Measurements from ENCODE around the gene SRSF10.

SRSF10 gene

DNA sequence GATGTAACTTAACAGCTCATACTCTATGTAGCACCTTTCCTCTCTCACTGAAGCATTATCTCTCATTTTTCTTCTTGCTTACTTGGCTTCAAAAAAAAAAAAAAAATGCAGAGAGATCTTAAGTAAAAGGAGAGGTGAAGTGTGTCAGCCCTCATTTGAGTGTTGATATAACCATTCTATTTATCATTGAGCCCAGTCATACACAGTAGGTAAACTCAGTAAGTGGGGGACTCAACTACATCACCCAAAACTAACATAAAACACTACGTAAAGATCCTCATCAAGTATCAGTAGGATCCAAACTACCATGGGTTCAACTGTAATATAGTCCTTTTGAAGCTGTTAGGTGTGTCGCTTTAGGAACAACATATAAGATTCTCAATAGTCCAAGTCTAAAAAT is 12.3 kb downstream of the SRSF10 start:
- ChIA-PET POLR2A (no interaction called here), CTCF (interaction anchor here (2.3 to 4.1 kb wide), 2 partner anchors 10 to 60 kb away, joined by 7 to 16 read pairs; no protein-coding TSS in a partner anchor)
- TF ChIP-seq, protein P1, sequence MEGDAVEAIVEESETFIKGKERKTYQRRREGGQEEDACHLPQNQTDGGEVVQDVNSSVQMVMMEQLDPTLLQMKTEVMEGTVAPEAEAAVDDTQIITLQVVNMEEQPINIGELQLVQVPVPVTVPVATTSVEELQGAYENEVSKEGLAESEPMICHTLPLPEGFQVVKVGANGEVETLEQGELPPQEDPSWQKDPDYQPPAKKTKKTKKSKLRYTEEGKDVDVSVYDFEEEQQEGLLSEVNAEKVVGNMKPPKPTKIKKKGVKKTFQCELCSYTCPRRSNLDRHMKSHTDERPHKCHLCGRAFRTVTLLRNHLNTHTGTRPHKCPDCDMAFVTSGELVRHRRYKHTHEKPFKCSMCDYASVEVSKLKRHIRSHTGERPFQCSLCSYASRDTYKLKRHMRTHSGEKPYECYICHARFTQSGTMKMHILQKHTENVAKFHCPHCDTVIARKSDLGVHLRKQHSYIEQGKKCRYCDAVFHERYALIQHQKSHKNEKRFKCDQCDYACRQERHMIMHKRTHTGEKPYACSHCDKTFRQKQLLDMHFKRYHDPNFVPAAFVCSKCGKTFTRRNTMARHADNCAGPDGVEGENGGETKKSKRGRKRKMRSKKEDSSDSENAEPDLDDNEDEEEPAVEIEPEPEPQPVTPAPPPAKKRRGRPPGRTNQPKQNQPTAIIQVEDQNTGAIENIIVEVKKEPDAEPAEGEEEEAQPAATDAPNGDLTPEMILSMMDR (IDR thresholded peaks at IDR 0.05; ENCODE audit: insufficient read depth, low read length, missing control alignments) = no peak
- DNase-seq (ENCODE audit: low read depth, low spot score) = no peak
- no peak overlapping the region for H3K4me3 ChIP-seq (ENCODE audit: low read depth, low read length)

DNA sequence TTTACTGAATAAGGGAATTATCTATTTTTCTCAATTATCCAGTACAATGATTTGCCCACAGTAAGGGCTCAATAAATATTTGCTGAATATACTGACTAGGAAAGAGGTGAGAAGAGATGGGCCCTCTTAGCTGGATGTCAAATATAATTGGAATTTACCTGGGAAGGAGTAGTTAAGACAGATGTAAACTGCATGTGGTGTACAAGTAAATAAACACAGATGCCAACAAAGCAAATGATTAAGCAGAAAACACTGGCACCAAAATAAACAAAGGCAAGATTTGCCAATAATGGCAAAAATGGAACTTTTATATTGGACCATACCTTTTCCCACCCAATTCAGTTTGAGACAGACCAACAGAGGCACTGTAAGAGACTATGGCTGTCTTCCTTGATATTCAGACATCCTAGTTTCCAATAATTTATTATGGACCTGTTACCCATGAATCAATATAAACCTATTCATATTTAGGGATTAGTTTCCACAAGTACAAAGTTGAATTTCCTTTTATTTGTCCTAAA is 13.1 kb downstream of the SRSF10 start:
- CTCF ChIA-PET = interaction anchor here (4.1 to 4.6 kb wide), 2 partner anchors 11 to 61 kb away, joined by 16 to 23 read pairs; no protein-coding TSS in a partner anchor
- POLR2A ChIA-PET = no interaction called here
- no peak overlapping the region for H3K4me3 ChIP-seq (ENCODE audit: low read depth, low read length)
- no peak for DNase-seq (ENCODE audit: low read depth, low spot score)
- TF ChIP-seq, protein P1 (IDR thresholded peaks at IDR 0.05; ENCODE audit: insufficient read depth, low read length, missing control alignments) = no peak

DNA sequence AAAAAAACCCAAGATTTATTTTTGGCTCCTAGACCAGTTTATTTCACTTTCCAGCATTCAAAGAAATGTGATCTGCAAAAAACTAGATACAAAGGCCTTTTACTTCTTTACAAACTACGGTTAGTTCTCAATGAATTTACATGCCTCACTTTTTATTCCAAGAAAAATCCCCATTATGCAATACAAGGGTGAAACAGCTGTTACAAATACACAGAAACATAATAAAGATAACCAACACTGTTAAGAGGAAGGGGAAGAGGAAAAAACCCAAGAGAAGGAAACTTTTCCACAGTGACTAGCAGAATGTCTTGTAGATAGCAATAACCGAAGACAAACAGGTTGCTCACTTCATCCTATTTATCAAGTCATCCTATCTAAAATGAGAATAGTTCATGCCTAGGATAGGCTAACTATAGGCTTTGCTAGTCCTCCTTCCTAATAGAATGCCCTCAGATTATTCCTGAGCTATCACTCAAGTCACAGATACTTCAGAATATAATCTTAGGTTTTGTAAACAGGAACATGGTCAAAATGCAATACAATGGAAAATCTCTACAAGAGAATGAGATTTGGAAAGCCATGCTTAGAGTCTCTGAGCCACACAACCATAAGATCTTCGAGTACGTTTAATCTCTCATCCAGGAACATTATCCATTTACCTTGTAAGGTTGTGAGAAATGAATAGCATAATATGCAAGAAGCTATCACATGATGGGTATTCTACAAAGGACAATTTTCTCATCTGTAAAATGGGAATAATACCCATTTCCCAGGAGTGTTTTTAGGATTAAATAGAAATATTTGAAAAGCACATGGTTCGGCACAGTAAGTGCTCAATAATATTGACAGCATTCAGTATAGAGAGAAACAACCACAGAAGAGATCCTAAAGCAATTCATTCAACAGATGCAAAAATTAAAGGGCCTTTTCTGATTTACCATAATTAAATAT is 15.1 kb downstream of the SRSF10 start:
- H3K4me3 ChIP-seq (ENCODE audit: low read depth, low read length) = no peak overlapping the region
- POLR2A ChIA-PET = interaction anchor here (0.7 kb wide), 1 partner anchor 9 kb away, joined by 3 read pairs; no protein-coding TSS in a partner anchor
- CTCF ChIA-PET = interaction anchor here (0.8 to 4.6 kb wide), 3 partner anchors 13 to 106 kb away, joined by 3 to 23 read pairs (median 16); no protein-coding TSS in a partner anchor
- TF ChIP-seq, protein P1 (IDR thresholded peaks at IDR 0.05; ENCODE audit: insufficient read depth, low read length, missing control alignments) = no peak
- DNase-seq (ENCODE audit: low read depth, low spot score) = no peak

DNA sequence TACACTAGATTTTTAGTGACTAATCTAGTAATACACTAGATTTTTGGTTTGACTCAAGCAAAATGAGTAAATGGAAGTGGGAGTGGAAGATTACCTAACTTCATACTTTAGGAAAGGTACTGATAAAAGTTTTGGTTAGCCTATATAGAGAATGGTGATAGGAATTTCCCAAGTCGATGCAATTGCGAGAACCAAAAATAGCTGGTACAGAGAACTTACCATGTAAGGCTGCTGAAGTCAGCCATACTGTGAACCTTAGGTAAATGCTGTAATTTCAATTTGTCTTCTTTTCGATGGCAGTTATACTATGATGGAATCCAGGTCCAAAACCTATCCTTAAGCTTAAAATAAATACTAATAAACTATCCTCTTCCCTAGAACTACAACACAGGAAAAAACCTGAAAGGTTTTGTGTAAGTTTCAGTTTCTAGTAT is 15.9 kb downstream of the SRSF10 start:
- ChIA-PET POLR2A (interaction anchor here (0.7 to 1.3 kb wide), 2 partner anchors 10 to 16 kb away, joined by 3 to 5 read pairs; partner anchors contain the start of gene SRSF10), CTCF (interaction anchor here (0.8 to 4.6 kb wide), 2 partner anchors 63 to 107 kb away, joined by 3 to 23 read pairs; no protein-coding TSS in a partner anchor)

DNA sequence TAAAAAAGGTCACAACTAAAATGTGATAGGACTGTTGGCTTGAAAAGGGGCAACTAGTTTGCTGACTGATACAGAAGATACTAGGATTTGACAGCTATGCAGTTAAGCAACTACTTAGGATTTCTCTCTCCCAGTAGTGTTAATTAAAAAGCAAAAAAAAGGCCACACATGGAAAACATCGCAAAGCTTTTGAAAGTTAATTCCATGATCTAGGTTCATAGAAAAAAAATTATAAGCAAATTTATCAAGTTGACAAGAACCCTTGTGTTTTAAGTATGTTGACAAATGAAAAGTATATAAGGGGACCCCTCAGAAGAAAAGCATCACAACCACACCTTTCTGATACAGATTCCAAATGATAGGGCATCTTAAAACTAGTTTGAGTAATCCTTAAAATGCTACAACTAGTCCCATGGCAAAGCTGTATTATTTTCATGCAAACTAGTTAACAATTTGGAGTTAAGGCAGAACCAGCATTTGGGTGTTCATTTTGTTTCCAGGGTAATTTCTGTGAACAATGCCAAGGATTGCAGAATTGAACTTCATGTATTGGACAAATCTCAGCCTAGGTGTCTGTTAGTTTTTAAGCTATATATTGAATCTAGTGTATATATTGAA is 16.4 kb downstream of the SRSF10 start:
- TF ChIP-seq, protein P1 (IDR thresholded peaks at IDR 0.05; ENCODE audit: insufficient read depth, low read length, missing control alignments) = no peak
- DNase-seq (ENCODE audit: low read depth, low spot score) = no peak
- POLR2A ChIA-PET = interaction anchor here (0.7 to 1.3 kb wide), 2 partner anchors 9 to 17 kb away, joined by 3 to 5 read pairs; partner anchors contain the start of gene SRSF10
- CTCF ChIA-PET = interaction anchor here (0.7 to 4.6 kb wide), 3 partner anchors 13 to 64 kb away, joined by 3 to 23 read pairs (median 4); partner anchors contain the start of gene SRSF10
- no peak overlapping the region for H3K4me3 ChIP-seq (ENCODE audit: low read depth, low read length)

More for the DNA sequence above, 15.9 kb downstream of the SRSF10 start:
- no peak overlapping the region for H3K4me3 ChIP-seq (ENCODE audit: low read depth, low read length)
- no peak for DNase-seq (ENCODE audit: low read depth, low spot score)
- TF ChIP-seq, protein P1 (IDR thresholded peaks at IDR 0.05; ENCODE audit: insufficient read depth, low read length, missing control alignments) = no peak

All from AG04449 (cell line).